GM19452 (cell line): Measurements from ENCODE around the gene LIPK.

Experiments
- ATAC-seq: cut with Tn5 transposase; IDR thresholded peaks from one replicate; pipeline ENCODE4 v1.9.1; 2021; ENCODE audit not compliant: unreplicated experiment

LIPK gene

DNA sequence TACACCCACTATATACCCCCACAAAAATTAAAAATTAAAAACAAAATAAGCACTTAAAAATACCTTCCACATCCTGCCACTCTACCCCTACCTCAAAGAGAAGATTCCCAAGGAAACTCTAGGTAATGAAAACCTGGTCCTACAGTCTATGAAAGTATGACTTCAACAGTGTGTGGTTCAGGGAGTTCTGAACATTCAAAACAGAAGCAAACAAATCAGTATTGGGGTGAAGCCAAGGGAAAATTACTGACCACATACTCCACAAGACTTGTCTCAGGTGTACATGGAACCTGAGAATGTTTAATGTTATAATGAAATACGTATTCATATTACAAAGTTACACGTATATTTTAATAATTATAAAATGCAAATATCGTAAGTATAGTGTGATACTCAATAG lies 76.2 kb downstream of the LIPK start:
- ATAC-seq = no peak

DNA sequence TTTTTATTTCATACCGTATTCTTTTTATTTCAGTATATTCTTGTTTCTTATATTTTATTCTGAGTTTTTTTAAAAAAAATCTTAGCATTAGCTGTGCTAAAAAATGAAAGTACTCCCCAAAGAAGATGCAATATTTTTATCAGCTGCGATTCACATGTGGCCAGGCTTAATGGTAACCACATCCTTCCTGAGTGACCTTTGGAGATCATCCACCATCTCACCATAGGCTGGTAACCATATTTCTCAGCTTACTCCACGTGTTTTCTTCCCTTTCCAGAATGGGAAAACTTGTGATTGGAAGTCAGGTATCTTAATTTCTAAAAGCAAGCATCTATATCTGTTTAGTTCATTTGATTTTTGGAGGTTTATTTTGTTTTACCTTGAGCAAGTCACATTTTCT lies 77.7 kb downstream of the LIPK start:
- ATAC-seq = no peak

DNA sequence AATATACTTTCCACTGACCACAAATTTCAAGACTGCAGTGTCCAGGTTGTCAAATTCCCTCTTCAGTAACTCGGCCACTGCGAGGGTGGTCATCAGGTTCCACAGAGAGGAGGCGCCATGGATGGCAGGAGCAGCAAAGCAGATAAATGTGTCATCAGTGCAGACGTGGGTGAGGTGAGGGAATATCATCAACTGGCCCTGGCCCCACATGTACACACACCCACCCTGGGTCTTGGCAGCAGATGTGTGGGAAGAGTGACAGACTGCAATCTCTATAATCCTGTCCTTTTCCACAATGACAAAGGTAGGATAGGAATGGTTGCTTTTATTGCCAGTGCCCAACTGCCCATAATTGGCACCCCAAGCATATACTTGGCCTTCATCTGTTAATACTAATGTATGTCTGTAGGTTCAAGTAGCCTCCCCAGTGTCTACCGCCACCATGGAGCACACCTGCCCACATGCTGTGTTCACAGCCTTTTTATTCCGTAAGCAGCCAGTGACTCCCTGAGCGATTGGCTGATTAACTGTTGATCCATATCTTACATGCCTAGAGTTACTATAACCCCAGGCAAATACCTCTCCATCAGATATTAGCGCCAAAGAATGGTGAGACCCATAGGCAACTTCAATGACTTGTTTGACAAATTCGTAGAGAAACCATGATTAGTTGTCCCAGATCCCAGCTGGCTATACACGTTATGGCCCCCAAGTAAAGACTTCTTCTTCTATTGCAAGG lies 80.2 kb downstream of the LIPK start:
- no peak for ATAC-seq

GRCh38 chr10:88787463-88787862 lies 81.4 kb downstream of the LIPK start:
- no peak for ATAC-seq

DNA sequence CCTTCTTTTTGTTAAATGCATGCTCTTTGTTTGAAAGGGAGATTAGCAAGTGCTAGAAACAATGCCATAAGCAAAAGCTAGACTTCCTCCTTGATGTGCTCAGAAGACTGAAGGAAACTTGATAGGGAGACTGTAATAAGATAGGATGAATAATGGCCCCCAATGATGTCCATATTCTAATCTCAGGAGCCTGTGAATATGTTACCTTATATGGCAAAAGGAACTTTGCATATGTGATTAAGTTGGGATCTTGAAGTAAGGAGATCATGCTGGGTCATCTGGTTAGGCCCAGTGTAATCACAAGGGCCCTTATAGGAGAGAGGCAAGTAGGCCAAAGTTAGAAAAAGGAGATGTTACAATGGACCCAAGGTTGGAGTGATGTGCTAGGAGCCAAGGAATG lies 82.9 kb downstream of the LIPK start:
- no peak for ATAC-seq

GRCh38 chr10:88791924-88792323 lies 85.9 kb downstream of the LIPK start:
- no peak for ATAC-seq

- no peak for ATAC-seq
These were observed 86.6 kb downstream of the LIPK start for GRCh38 chr10:88792661-88793060.

DNA sequence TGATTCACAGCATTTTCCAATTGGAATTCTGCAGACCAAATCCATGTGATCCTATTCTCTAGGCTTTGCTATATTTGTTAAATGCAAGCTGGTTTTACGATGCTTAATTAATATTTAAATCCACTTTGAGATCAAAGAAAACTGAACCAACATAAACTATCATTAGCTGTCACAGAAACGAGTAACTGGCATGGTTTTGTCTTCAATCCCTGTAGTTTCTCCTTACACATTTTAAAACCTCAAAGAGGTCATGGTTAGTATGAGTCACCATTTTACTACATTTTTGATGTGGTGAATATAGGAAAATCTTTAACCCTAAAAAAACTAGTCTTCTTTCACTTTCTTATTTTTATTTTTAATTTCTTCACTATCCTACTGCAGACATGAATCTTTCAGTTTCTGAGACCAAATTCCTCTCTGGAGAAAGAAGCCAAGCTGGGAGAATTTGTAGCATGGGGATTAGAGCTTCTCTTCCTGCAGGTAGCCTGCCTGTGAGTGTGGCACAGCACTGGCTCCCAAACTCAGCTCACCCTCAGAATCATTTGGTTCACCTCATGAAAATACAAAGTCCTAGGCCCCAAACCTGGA lies 87.8 kb downstream of the LIPK start:
- ATAC-seq = no peak

- ATAC-seq = no peak
These were observed 88.7 kb downstream of the LIPK start for GRCh38 chr10:88794731-88795130.

DNA sequence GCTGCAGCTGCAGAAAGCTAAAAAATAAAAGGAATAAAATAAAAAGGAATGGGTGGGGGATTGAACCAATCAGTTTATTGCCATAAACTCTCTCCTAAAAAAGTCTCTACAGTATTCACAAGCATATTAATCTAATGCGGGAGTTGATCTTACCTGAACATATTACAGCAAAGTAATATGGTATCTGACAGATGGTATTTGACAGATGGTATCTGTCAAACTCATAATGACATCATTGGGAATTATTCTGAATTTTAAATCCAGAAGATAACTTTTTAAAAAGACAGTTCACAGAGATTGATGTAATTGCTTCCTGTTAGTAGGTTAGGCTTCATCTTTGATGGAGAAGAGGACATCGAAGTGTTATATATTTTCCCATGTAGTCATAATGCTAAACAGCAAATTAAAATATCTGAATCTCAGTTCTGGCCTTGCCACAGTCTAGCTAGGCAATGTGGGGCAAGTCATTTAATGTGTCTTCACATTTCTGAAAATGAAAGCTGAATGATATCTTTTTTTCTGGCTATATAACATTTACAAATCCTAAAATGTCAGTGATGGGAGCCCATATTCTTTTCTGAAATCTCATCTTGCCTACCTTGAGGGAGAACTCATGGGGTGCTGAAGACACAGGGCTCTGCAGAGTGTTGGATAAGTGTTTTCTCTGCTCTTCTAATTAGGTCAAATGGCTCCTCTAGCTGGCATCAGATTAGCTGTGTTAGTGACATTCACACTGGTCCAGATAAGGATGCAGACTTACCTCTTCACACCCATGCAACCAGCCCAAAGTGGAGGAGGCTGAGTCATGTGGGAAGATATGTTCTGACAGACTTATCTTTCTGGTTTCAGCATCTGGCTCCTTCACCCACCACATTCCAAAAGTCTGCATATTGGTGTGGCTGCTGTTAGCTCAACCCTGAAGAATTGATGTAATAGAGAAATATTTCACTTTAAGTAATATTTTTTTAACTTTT lies 94.4 kb downstream of the LIPK start:
- ATAC-seq = no peak
